HG03432 (cell line): Measurements from ENCODE around the gene NUBP2.
A peak's percentile ranks its signal among the peaks of the same experiment; 100 is the strongest.

Experiments used
- ATAC-seq: cut with Tn5 transposase; IDR thresholded peaks from one replicate; pipeline ENCODE4 v1.9.1; 2021; ENCODE audit warnings: mild to moderate bottlenecking, moderate library complexity; ENCODE audit not compliant: unreplicated experiment

NUBP2 gene

GRCh38 chr16:1771864-1772361 lies 10.8 kb upstream of the NUBP2 start:
- ATAC-seq: no peak

- no peak for ATAC-seq
Measured at GRCh38 chr16:1772362-1772907, 10.3 kb upstream of the NUBP2 start, which contains the start of gene EME2. Gene EME2, plus strand, starts transcription at chr16:1772810. Its CDS starts 418 bp downstream, at chr16:1773228.

- ATAC-seq: peak; percentile 46
Measured at GRCh38 chr16:1772908-1773702, 9.7 kb upstream of the NUBP2 start, which contains the start of gene MRPS34. Gene MRPS34, minus strand, starts transcription at chr16:1773134. Its CDS starts 15 bp downstream, at chr16:1773119.

GRCh38 chr16:1773703-1774447 lies 8.9 kb upstream of the NUBP2 start:
- ATAC-seq: peak; percentile 0

- ATAC-seq: no peak
Measured at GRCh38 chr16:1774448-1774780, 8.3 kb upstream of the NUBP2 start.

GRCh38 chr16:1775006-1775845 lies 7.5 kb upstream of the NUBP2 start:
- no peak for ATAC-seq

GRCh38 chr16:1775846-1776671 lies 6.7 kb upstream of the NUBP2 start:
- no peak for ATAC-seq

GRCh38 chr16:1776672-1776955 lies 6.1 kb upstream of the NUBP2 start:
- ATAC-seq: no peak

- ATAC-seq: no peak
Measured at GRCh38 chr16:1776991-1777374, 5.8 kb upstream of the NUBP2 start.

- no peak for ATAC-seq
Measured at GRCh38 chr16:1777375-1778199, 5.2 kb upstream of the NUBP2 start.

- no peak for ATAC-seq
Measured at GRCh38 chr16:1778200-1779179, 4.3 kb upstream of the NUBP2 start.

GRCh38 chr16:1779234-1779701 lies 3.5 kb upstream of the NUBP2 start:
- no peak for ATAC-seq

GRCh38 chr16:1779741-1780676 lies 2.8 kb upstream of the NUBP2 start:
- no peak for ATAC-seq

- ATAC-seq: no peak
Measured at GRCh38 chr16:1780677-1781072, 2.1 kb upstream of the NUBP2 start.

GRCh38 chr16:1781254-1781653 lies 1.5 kb upstream of the NUBP2 start:
- no peak for ATAC-seq

- ATAC-seq: peak; percentile 16
Measured at GRCh38 chr16:1781758-1782407, 877 bp upstream of the NUBP2 start.
